Measurements from ENCODE around the gene RGS9. TPM values are rescaled to one million over a fixed set of nuclear protein-coding genes. Genes with fewer than 3 reads are reported as not detected.

Gene RGS9
- total RNA-seq, 4 donors from 2014 or later, result 1.2 to 4.4 (median 2.8) TPM

- no peaks in the 10 kb centered on the region for H3K36me3 ChIP-seq
- in situ Hi-C loops (cut with MboI; ENCODE audit: low sequenced_read_pairs in 4 of 4), result no loop called here
Observed at GRCh38 chr17:65158622-65159021, 21.5 kb downstream of the RGS9 start.

GRCh38 chr17:65160516-65160915 lies 23.3 kb downstream of the RGS9 start:
- DNase-seq, result no peak
- Histone ChIP-seq H3K36me3 (no peaks in the 10 kb centered on the region), H3K4me3 (no peak overlapping the region), H3K27ac (no peak overlapping the region), H3K27me3 (no peaks in the 10 kb centered on the region), H3K9me3 (no peaks in the 10 kb centered on the region), H3K4me1 (no peaks in the 10 kb centered on the region)
- ATAC-seq, result no peak
- TF ChIP-seq POLR2A (IDR thresholded peaks at IDR 0.05) (no peak), CTCF (IDR thresholded peaks at IDR 0.05 in 4 of 5, conservative IDR thresholded peaks at IDR 0.05 in 1 of 5) (no peak)
- intact Hi-C loops (cut with DNase I; ENCODE audit: low total_unique reads), result no loop called here
- in situ Hi-C loops (cut with MboI; ENCODE audit: low sequenced_read_pairs in 4 of 4), result no loop called here

More at GRCh38 chr17:65158622-65159021, 21.5 kb downstream of the RGS9 start:
- no peak overlapping the region for H3K4me3 ChIP-seq
- no peaks in the 10 kb centered on the region for H3K27me3 ChIP-seq
- H3K27ac ChIP-seq, result no peak overlapping the region
- H3K4me1 ChIP-seq, result no peaks in the 10 kb centered on the region
- intact Hi-C loops (cut with DNase I; ENCODE audit: low total_unique reads), result no loop called here
- DNase-seq (no peak), ATAC-seq (no peak)
- no peaks in the 10 kb centered on the region for H3K9me3 ChIP-seq
- TF ChIP-seq CTCF (IDR thresholded peaks at IDR 0.05 in 4 of 5, conservative IDR thresholded peaks at IDR 0.05 in 1 of 5), result no peak
- TF ChIP-seq POLR2A (IDR thresholded peaks at IDR 0.05), result no peak

GRCh38 chr17:65163990-65164495 lies 26.9 kb downstream of the RGS9 start:
- Histone ChIP-seq H3K4me1 (no peaks in the 10 kb centered on the region), H3K4me3 (no peak overlapping the region), H3K27me3 (no peaks in the 10 kb centered on the region), H3K36me3 (no peaks in the 10 kb centered on the region), H3K9me3 (no peaks in the 10 kb centered on the region), H3K27ac (no peak overlapping the region)
- TF ChIP-seq CTCF (IDR thresholded peaks at IDR 0.05 in 4 of 5, conservative IDR thresholded peaks at IDR 0.05 in 1 of 5), result no peak
- no peak for TF ChIP-seq POLR2A (IDR thresholded peaks at IDR 0.05)
- intact Hi-C loops (cut with DNase I; ENCODE audit: low total_unique reads) (no loop called here), in situ Hi-C loops (cut with MboI; ENCODE audit: low sequenced_read_pairs in 4 of 4) (no loop called here)
- no peak for DNase-seq
- no peak for ATAC-seq

GRCh38 chr17:65166787-65167186 lies 29.6 kb downstream of the RGS9 start:
- no peaks in the 10 kb centered on the region for H3K4me1 ChIP-seq
- intact Hi-C loops (cut with DNase I; ENCODE audit: low total_unique reads), result no loop called here

More at GRCh38 chr17:65166787-65167186, 29.6 kb downstream of the RGS9 start:
- in situ Hi-C loops (cut with MboI; ENCODE audit: low sequenced_read_pairs in 4 of 4), result no loop called here
- no peak overlapping the region for H3K4me3 ChIP-seq
- DNase-seq (no peak), ATAC-seq (no peak)
- H3K27ac ChIP-seq, result no peak overlapping the region
- no peaks in the 10 kb centered on the region for H3K27me3 ChIP-seq
- TF ChIP-seq POLR2A (IDR thresholded peaks at IDR 0.05) (no peak), CTCF (IDR thresholded peaks at IDR 0.05 in 4 of 5, conservative IDR thresholded peaks at IDR 0.05 in 1 of 5) (no peak)
- no peaks in the 10 kb centered on the region for H3K9me3 ChIP-seq
- H3K36me3 ChIP-seq, result no peaks in the 10 kb centered on the region

All from gastrocnemius medialis (tissue), 4 donors.